ENCODE results near the gene PCBP3. TPM values are rescaled to one million over a fixed set of nuclear protein-coding genes. Genes with fewer than 3 reads are reported as not detected.

PCBP3 gene
- total RNA-seq, 1 donor from 2014 or later, result 11.8 TPM

DNA sequence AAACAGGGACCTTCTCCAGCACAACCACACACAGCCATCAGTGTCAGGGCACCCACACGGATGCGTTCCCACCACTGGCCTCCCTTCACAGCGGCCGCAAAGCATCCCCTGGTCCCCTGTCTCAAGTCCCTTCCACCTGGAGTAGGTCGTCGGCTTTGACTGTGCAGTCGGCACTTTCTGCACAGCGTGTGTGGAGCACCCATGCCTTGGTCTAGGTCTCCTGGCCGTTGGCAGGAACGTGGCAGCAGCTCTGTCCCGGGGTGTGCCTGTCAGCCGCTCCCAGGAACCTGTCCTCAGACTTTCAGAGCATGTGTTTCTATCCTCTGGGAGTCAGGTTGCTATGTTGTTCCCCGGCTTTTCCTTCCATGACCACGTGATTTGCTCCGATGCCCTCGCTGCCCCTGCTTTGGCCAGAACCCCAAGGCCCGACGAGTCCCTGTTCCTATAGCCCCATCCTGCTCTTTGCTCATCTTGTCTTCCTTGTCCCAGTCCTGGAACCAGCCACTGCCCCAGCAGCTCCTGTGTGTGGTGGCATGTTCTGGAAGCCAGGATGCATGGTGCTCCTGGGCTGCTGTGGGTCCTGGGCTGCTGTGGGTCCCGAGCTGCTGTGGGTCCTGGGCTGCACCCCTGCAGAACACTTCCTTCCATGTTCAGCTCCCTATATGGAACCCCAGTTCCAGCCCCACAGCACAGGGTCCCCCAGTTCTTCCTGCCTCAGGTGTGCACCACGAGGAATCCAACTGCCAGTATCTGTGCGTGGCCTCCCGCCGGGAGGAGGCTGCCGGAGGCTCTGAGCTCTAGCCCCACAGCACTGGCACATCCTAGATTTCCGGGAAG is 253.9 kb downstream of the PCBP3 start:
- Mint-ChIP-seq H3K4me1 (ENCODE audit: low read depth) (peaks cover 7% of the 10 kb centered on the region), H3K36me3 (ENCODE audit: low read depth) (peaks cover 2% of the 10 kb centered on the region), H3K4me3 (ENCODE audit: unreplicated experiment) (no peak overlapping the region), H3K27me3 (ENCODE audit: low read depth) (peaks cover 2% of the 10 kb centered on the region), H3K9me3 (ENCODE audit: low read depth) (no peaks in the 10 kb centered on the region), H3K27ac (ENCODE audit: unreplicated experiment) (no peak overlapping the region)
- DNase-seq (ENCODE audit: low spot score), result peak; percentile 79
- TF ChIP-seq, protein P1, sequence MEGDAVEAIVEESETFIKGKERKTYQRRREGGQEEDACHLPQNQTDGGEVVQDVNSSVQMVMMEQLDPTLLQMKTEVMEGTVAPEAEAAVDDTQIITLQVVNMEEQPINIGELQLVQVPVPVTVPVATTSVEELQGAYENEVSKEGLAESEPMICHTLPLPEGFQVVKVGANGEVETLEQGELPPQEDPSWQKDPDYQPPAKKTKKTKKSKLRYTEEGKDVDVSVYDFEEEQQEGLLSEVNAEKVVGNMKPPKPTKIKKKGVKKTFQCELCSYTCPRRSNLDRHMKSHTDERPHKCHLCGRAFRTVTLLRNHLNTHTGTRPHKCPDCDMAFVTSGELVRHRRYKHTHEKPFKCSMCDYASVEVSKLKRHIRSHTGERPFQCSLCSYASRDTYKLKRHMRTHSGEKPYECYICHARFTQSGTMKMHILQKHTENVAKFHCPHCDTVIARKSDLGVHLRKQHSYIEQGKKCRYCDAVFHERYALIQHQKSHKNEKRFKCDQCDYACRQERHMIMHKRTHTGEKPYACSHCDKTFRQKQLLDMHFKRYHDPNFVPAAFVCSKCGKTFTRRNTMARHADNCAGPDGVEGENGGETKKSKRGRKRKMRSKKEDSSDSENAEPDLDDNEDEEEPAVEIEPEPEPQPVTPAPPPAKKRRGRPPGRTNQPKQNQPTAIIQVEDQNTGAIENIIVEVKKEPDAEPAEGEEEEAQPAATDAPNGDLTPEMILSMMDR (IDR thresholded peaks at IDR 0.05), result no peak

DNA sequence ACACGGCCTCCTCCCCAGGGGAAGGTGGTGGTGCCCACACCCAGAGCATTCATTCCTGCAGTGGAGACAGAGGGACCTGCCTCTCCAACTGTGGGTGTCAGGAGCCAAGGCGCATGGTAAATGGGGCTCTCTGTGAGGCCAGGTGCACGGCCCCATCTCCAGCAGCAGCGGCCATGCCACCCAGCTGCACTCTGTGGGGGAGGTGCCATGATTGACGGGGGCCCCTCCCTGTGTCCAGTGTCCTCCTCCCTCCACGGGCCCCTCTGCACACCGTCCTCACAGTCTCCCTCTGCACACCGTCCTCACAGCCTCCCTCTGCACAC is 254.5 kb downstream of the PCBP3 start:
- peaks cover 4% of the 10 kb centered on the region for H3K36me3 Mint-ChIP-seq (ENCODE audit: low read depth)
- H3K4me3 Mint-ChIP-seq (ENCODE audit: unreplicated experiment), result no peak overlapping the region
- peak; percentile 50 for DNase-seq (ENCODE audit: low spot score)
- peaks cover 2% of the 10 kb centered on the region for H3K27me3 Mint-ChIP-seq (ENCODE audit: low read depth)
- peaks cover 7% of the 10 kb centered on the region for H3K4me1 Mint-ChIP-seq (ENCODE audit: low read depth)
- TF ChIP-seq, protein P1 (IDR thresholded peaks at IDR 0.05), result no peak
- H3K9me3 Mint-ChIP-seq (ENCODE audit: low read depth), result no peaks in the 10 kb centered on the region
- no peak overlapping the region for H3K27ac Mint-ChIP-seq (ENCODE audit: unreplicated experiment)

DNA sequence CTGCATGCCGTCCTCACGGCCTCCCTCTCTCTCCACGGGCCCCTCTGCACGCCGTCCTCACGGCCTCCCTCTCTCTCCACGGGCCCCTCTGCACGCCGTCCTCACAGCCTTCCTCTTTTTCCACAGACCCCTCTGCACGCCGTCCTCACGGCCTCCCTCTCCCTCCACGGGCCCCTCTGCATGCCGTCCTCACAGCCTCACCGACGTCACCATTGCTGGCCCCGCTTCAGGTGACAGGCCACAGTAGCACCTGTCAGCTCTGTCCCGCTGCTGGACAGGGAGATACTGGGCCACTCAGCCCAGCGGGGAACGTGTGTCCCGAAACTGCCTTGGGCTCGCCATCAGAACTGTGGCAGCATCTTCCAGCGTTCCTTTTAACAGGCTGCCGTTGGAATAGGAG is 255.3 kb downstream of the PCBP3 start:
- H3K36me3 Mint-ChIP-seq (ENCODE audit: low read depth), result peaks cover 6% of the 10 kb centered on the region
- peaks cover 7% of the 10 kb centered on the region for H3K4me1 Mint-ChIP-seq (ENCODE audit: low read depth)
- TF ChIP-seq, protein P1 (IDR thresholded peaks at IDR 0.05), result no peak
- H3K4me3 Mint-ChIP-seq (ENCODE audit: unreplicated experiment), result no peak overlapping the region
- peaks cover 2% of the 10 kb centered on the region for H3K27me3 Mint-ChIP-seq (ENCODE audit: low read depth)
- no peak overlapping the region for H3K27ac Mint-ChIP-seq (ENCODE audit: unreplicated experiment)
- DNase-seq (ENCODE audit: low spot score), result peak; percentile 58
- H3K9me3 Mint-ChIP-seq (ENCODE audit: low read depth), result no peaks in the 10 kb centered on the region

DNA sequence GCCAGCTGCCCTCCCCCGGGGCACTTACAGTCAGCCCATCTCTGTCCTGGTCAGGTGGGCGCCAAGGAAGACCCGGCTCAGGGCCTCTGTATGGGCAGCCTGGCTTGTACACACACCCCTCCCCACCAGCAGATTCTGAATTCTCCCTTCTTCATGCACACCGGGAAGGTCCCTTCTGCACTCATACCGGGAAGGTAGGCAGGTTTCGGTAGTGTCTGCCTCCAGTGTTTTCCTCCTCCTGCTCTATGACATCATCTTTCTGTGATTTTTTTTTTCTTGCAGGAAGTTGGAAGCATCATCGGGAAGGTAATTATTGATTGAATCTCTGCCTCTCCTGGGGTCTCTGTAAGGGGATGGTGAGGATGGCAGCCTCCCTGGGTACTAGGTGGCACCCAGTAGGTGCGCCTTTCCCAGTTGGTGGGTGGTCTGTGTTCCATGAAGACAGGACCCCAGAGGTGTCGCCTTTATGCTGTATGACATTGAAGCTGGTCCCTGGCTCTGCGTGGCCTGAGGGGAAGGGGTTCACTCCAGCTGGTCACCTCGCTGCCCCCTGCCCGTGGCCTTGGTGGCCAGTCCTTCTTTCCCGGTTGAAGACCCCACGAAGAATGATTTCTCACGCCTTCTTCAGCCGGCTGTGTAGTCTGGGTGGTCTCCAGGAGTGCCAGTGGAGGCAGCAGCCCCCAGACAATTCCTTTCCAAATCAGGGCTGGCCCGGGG is 255.9 kb downstream of the PCBP3 start:
- TF ChIP-seq, protein P1 (IDR thresholded peaks at IDR 0.05), result no peak
- no peaks in the 10 kb centered on the region for H3K9me3 Mint-ChIP-seq (ENCODE audit: low read depth)

DNA sequence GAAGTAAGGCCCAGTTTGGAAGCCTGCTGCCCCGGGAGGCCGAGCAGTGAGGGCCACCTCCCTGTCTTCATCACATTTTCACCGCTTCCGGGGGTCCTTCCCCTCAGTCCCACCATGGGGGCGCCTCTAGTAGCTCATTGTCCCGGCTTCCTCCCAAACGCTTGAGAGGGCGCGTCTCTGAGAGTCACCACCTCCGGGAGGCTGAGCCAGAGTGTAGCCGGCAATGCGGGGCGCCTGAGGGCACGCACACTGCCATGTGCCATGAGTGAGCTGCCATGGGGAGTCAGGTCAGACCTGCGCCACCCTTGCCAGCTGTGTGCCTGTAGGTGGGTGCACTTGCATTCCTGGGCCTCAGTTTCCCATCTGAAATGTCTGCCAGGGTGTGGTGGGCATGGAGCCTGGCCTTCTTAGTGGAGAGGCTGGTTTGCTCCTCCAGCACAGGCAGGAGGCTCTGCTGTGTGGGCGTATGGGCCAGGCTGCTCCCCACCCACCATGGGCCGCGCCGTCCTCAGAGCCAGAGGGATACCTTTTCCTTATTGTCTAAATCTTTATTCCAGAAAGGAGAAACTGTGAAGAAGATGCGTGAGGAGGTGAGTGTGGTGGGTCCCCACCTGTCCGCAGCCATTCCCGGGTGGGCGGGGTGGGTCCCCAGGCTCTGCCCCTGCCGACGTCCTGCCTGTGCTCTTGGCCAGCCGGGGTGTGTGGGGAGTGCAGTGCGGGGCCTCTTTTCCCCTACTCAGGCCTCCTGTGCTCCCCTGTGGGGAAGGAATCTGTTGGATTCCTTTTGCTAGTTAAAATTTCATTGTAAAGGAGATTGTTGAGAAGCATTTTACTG is 256.7 kb downstream of the PCBP3 start:
- TF ChIP-seq, protein P1 (IDR thresholded peaks at IDR 0.05), result no peak
- H3K36me3 Mint-ChIP-seq (ENCODE audit: low read depth), result peaks cover 13% of the 10 kb centered on the region
- no peaks in the 10 kb centered on the region for H3K9me3 Mint-ChIP-seq (ENCODE audit: low read depth)
- H3K4me1 Mint-ChIP-seq (ENCODE audit: low read depth), result no peaks in the 10 kb centered on the region
- H3K4me3 Mint-ChIP-seq (ENCODE audit: unreplicated experiment), result no peak overlapping the region
- peaks cover 2% of the 10 kb centered on the region for H3K27me3 Mint-ChIP-seq (ENCODE audit: low read depth)
- DNase-seq (ENCODE audit: low spot score), result peak; percentile 75
- H3K27ac Mint-ChIP-seq (ENCODE audit: unreplicated experiment), result no peak overlapping the region

More for the DNA sequence above, 255.9 kb downstream of the PCBP3 start:
- no peak overlapping the region for H3K27ac Mint-ChIP-seq (ENCODE audit: unreplicated experiment)
- no peak overlapping the region for H3K4me3 Mint-ChIP-seq (ENCODE audit: unreplicated experiment)
- peaks cover 9% of the 10 kb centered on the region for H3K36me3 Mint-ChIP-seq (ENCODE audit: low read depth)
- peaks cover 2% of the 10 kb centered on the region for H3K4me1 Mint-ChIP-seq (ENCODE audit: low read depth)
- peaks cover 2% of the 10 kb centered on the region for H3K27me3 Mint-ChIP-seq (ENCODE audit: low read depth)
- peak; percentile 38 for DNase-seq (ENCODE audit: low spot score)

All from chondrocyte (in vitro differentiated cells).